PC-3 (cell line): ENCODE data around the gene JTB. TPM values are rescaled to one million over a fixed set of nuclear protein-coding genes. Genes with fewer than 3 reads are reported as not detected.

Experiments used
- ATAC-seq: fragments of 200-7000 bp; cut with Tn5 transposase; 2 replicates; pipeline ENCODE4 v1.9.1; 2020; ENCODE audit warnings: mild to moderate bottlenecking, moderate library complexity
- BruUV-seq: library from RNA; stranded (reverse); fragments of 400-500 nt; replicated peaks from 2 replicates; lab custom pipeline; 2021; lab: Mats Ljungman, UMichigan
- CTCF ChIA-PET: fragments of 300-600 bp; sonication (Branson Sonifier 250); formaldehyde crosslinking; loops from one replicate; lab custom pipeline; 2022; ENCODE audit warnings: antibody characterized with exemption; lab: Charles Lee
- POLR2A ChIA-PET: fragments of 300-600 bp; sonication (Branson Sonifier 250); formaldehyde crosslinking; loops from one replicate; lab custom pipeline; 2022; ENCODE audit warnings: antibody characterized with exemption; ENCODE audit not compliant: unreplicated experiment; lab: Charles Lee
- DNase-seq: peaks from one replicate; pipeline ENCODE4 v3.0.0-alpha.2; 2015
- H2AFZ ChIP-seq: fragments of 300-600 bp; sonication (generic); 2 replicates; pipeline ENCODE4 v1.6.0; 2016; ENCODE audit warnings: antibody characterized with exemption, low read length
- H3F3A ChIP-seq: fragments of 300-600 bp; sonication (generic); one replicate; pipeline ENCODE4 v1.6.0; 2017; ENCODE audit warnings: antibody characterized with exemption, low read length, control low read depth, mild to moderate bottlenecking; ENCODE audit not compliant: unreplicated experiment
- H3K27ac ChIP-seq: fragments of 300-600 bp; sonication (generic); 2 replicates; pipeline ENCODE4 v1.5.1; 2016; ENCODE audit warnings: mild to moderate bottlenecking, low read length
- H3K27me3 ChIP-seq: fragments of 300-600 bp; sonication (generic); 2 replicates; pipeline ENCODE4 v1.6.1; 2016; ENCODE audit warnings: low read length, mixed read lengths
- H3K36me3 ChIP-seq: fragments of 300-600 bp; sonication (generic); 2 replicates; pipeline ENCODE4 v1.6.1; 2016; ENCODE audit warnings: low read depth, mixed run types, low read length, mixed read lengths
- H3K4me1 ChIP-seq: fragments of 300-600 bp; sonication (generic); 2 replicates; pipeline ENCODE4 v1.5.1; 2016; ENCODE audit warnings: low read length; ENCODE audit not compliant: insufficient read depth
- H3K4me2 ChIP-seq: fragments of 300-600 bp; sonication (generic); 2 replicates; pipeline ENCODE4 v1.6.0; 2016; ENCODE audit warnings: low read length
- H3K4me3 ChIP-seq: fragments of 300-600 bp; sonication (generic); 2 replicates; pipeline ENCODE4 v1.5.1; 2016; ENCODE audit warnings: mild to moderate bottlenecking, low read length, mixed read lengths
- H3K79me2 ChIP-seq: fragments of 300-600 bp; sonication (generic); 2 replicates; pipeline ENCODE4 v1.6.1; 2017; ENCODE audit warnings: low read length, mixed read lengths
- H3K9ac ChIP-seq: fragments of 300-600 bp; sonication (generic); 2 replicates; pipeline ENCODE4 v1.6.0; 2016; ENCODE audit warnings: mild to moderate bottlenecking, low read length
- H3K9me2 ChIP-seq: fragments of 300-600 bp; sonication (generic); replicated peaks from 2 replicates; pipeline ENCODE4 v1.6.1; 2016; ENCODE audit warnings: mixed run types, low read length, mixed read lengths
- H3K9me3 ChIP-seq: fragments of 300-600 bp; sonication (generic); 2 replicates; pipeline ENCODE4 v1.6.1; 2016; ENCODE audit warnings: low read length, mixed read lengths
- H4K20me1 ChIP-seq: fragments of 300-600 bp; sonication (generic); 2 replicates; pipeline ENCODE4 v1.6.1; 2016; ENCODE audit warnings: low read length, mixed read lengths
- EZH2 ChIP-seq: fragments of 300-600 bp; sonication (generic); IDR thresholded peaks from one replicate; pipeline ENCODE4 v1.6.1; 2017; ENCODE audit warnings: antibody characterized with exemption, mild to moderate bottlenecking, low read length; ENCODE audit not compliant: unreplicated experiment
- EZH2phosphoT487 ChIP-seq: fragments of 300-600 bp; sonication (generic); IDR thresholded peaks from 2 replicates; pipeline ENCODE4 v1.6.1; 2018; ENCODE audit warnings: mild to moderate bottlenecking, antibody characterized with exemption, low read length, borderline replicate concordance
- intact Hi-C: fragments of 100-400 bp; cut with micrococcal nuclease; formaldehyde crosslinking; loops from 2 replicates; pipeline ENCODE4 v1.9.0; 2023
- total RNA-seq: library from RNA; depleted of rRNA; stranded (reverse); fragments of >200 nt; gene quantifications from 2 replicates; pipeline ENCODE4 v1.2.3, GENCODE V29; 2014
- TF ChIP-seq, protein P1 (sequence below): fragments of 300-600 bp; sonication (generic); conservative IDR thresholded peaks from 2 replicates; pipeline ENCODE4 v1.5.1; 2017; ENCODE audit warnings: antibody characterized with exemption, low read depth, mild to moderate bottlenecking, low read length

JTB gene
- total RNA-seq, 1 experiment from 2014 or later: 377 TPM

DNA sequence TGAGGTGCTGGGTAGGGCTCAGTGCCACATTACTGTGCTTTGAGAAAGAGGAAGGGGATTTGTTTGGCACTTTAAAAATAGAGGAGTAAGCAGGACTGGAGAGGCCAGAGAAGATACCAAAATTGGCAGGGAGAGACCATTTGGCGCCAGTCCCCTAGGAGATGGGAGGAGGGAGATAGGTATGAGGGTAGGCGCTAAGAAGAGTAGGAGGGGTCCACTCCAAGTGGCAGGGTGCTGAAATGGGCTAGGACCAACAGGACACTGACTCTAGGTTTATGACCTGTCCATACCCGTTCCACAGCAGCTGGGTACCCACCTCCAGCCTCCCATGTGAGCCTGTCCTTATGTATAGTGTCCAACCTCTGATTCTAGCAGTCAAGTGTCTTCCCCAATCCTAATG, 18.0 kb downstream of the JTB start:
- TF ChIP-seq, protein P1, sequence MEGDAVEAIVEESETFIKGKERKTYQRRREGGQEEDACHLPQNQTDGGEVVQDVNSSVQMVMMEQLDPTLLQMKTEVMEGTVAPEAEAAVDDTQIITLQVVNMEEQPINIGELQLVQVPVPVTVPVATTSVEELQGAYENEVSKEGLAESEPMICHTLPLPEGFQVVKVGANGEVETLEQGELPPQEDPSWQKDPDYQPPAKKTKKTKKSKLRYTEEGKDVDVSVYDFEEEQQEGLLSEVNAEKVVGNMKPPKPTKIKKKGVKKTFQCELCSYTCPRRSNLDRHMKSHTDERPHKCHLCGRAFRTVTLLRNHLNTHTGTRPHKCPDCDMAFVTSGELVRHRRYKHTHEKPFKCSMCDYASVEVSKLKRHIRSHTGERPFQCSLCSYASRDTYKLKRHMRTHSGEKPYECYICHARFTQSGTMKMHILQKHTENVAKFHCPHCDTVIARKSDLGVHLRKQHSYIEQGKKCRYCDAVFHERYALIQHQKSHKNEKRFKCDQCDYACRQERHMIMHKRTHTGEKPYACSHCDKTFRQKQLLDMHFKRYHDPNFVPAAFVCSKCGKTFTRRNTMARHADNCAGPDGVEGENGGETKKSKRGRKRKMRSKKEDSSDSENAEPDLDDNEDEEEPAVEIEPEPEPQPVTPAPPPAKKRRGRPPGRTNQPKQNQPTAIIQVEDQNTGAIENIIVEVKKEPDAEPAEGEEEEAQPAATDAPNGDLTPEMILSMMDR: no peak
- no peak for TF ChIP-seq EZH2
- no peak for TF ChIP-seq EZH2phosphoT487

DNA sequence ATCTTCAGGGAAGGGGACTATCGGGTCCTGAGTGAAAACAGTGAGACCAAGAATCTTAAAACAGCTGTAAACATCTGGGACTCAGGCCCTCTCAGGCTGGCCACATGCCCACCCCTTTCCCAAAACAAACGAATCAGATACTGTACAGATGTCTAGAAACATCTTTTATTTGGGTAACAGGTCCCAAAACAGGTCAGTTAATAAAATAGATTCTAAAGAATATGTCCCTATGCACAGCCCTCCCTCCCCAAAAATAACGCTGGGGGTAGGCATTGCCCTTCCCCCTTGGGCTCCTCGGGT, 18.6 kb downstream of the JTB start:
- TF ChIP-seq EZH2phosphoT487 (no peak), EZH2 (no peak)
- TF ChIP-seq, protein P1: no peak
- H3K79me2 ChIP-seq: peaks cover 64% of the 10 kb centered on the region
- peaks cover 41% of the 10 kb centered on the region for H3K4me1 ChIP-seq
- H4K20me1 ChIP-seq: peaks cover 10% of the 10 kb centered on the region
- intact Hi-C loops: loop anchor here (1.0 kb wide), 2 partner anchors 13 to 18 kb away; partner anchors contain the start of genes DENND4B and JTB
- H3K9me3 ChIP-seq: no peaks in the 10 kb centered on the region
- POLR2A ChIA-PET: interaction anchor here (0.6 to 0.8 kb wide), 3 partner anchors 12 to 31 kb away, joined by 4 to 5 read pairs (median 4); partner anchors contain the start of genes JTB and RPS27
- peak overlapping the region; percentile 97; the same call in 1 of the 2 replicates for H3K4me3 ChIP-seq
- CTCF ChIA-PET: no interaction called here
- H3K27me3 ChIP-seq: no peaks in the 10 kb centered on the region
- ATAC-seq: no peak
- H3K9ac ChIP-seq: no peak overlapping the region
- H3K4me2 ChIP-seq: peak overlapping the region; percentile 83
- H3K27ac ChIP-seq: no peak overlapping the region
- no peak for DNase-seq
- no TSS peak for BruUV-seq
- H3K9me2 ChIP-seq: no peaks in the 10 kb centered on the region
- H2AFZ ChIP-seq: no peak overlapping the region
- peaks cover 7% of the 10 kb centered on the region for H3F3A ChIP-seq
- H3K36me3 ChIP-seq: peaks cover 3% of the 10 kb centered on the region; the same call in 1 of the 2 replicates

More for the DNA sequence above, 18.0 kb downstream of the JTB start:
- ChIA-PET POLR2A (no interaction called here), CTCF (no interaction called here)
- no TSS peak for BruUV-seq
- H3K4me1 ChIP-seq: peaks cover 41% of the 10 kb centered on the region
- intact Hi-C loops: no loop called here
- no peaks in the 10 kb centered on the region for H3K9me3 ChIP-seq
- peaks cover 10% of the 10 kb centered on the region for H4K20me1 ChIP-seq
- no peaks in the 10 kb centered on the region for H3K9me2 ChIP-seq
- no peak overlapping the region for H3K4me3 ChIP-seq
- H2AFZ ChIP-seq: no peak overlapping the region
- no peak overlapping the region for H3K27ac ChIP-seq
- H3K4me2 ChIP-seq: no peak overlapping the region
- H3F3A ChIP-seq: peaks cover 7% of the 10 kb centered on the region
- no peaks in the 10 kb centered on the region for H3K27me3 ChIP-seq
- ATAC-seq: no peak
- DNase-seq: no peak
- peaks cover 3% of the 10 kb centered on the region; the same call in 1 of the 2 replicates for H3K36me3 ChIP-seq
- H3K9ac ChIP-seq: no peak overlapping the region
- peaks cover 62% of the 10 kb centered on the region for H3K79me2 ChIP-seq

DNA sequence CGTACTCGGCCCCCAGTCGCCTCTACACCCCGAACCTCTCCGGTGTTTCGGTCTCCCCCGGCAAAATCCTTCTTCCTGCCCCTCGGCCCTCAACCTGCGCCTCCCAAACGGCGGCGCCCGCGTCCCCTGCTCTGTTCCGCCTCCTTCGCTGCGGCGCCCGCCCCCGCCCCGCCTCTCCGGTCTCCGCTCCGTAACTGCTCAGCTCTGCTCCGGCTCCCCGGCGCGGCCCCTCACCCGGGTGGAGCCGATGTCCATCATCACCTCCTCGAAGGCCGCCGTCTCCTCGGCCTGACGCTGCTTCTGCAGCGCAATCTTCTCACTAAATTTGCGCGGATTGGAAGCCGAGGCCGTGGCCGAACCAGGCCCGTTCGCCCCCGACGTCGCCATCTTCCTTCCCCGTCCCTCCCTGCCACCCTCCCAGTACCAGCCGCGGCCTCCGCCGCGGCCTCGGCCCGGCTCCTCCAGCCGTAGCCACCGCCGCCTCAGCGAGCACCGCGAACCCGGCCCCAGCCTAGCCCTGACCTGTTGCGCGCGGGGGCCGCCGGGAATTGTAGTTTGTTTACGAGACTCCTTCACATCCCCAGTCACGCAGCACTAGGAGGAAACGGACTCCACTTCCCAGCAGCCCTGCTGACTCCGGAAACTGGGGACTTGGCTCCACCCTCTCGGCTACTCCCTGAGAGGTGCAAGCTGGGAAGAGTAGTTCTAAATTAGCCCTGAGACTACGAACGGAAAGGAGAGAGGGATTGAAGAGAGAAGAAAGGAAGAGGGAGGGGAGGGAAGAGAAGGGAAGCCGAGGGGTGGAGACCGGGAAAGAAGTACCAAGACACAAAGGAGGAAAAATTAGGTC, 19.1 kb downstream of the JTB start, which contains the start of gene CRTC2:
TSS of gene CRTC2 (minus strand) at position 502 of the 850 bp plus-strand sequence. CDS start at position 387, 115 bp downstream.
- no TSS peak for BruUV-seq
- intact Hi-C loops: loop anchor here (1.0 kb wide), 2 partner anchors 12 to 19 kb away; partner anchors contain the start of genes DENND4B and JTB
- no peaks in the 10 kb centered on the region for H3K9me2 ChIP-seq
- H3K9me3 ChIP-seq: no peaks in the 10 kb centered on the region
- H3K79me2 ChIP-seq: peaks cover 70% of the 10 kb centered on the region
- CTCF ChIA-PET: interaction anchor here (1.0 kb wide), 1 partner anchor 12 kb away, joined by 3 read pairs; the partner anchor contains the start of gene DENND4B
- peak within 1 kb of the TSS; percentile 96 for H2AFZ ChIP-seq
- H4K20me1 ChIP-seq: peaks cover 10% of the 10 kb centered on the region
- TF ChIP-seq EZH2phosphoT487: no peak
- no peak for TF ChIP-seq EZH2
- TF ChIP-seq, protein P1: peak; percentile 31; the same call in 1 of the 2 replicates
- ATAC-seq (peak; percentile 79), DNase-seq (peak; percentile 99)
- POLR2A ChIA-PET: interaction anchor here (0.6 to 0.8 kb wide), 4 partner anchors 12 to 54 kb away, joined by 4 to 11 read pairs (median 4); partner anchors contain the start of genes JTB and RPS27
- H3K27ac ChIP-seq: peak within 1 kb of the TSS; percentile 36
- peaks cover 41% of the 10 kb centered on the region for H3K4me1 ChIP-seq
- peak within 1 kb of the TSS; percentile 88 for H3K9ac ChIP-seq
- H3F3A ChIP-seq: peaks cover 7% of the 10 kb centered on the region
- H3K4me3 ChIP-seq: peak within 1 kb of the TSS; percentile 97
- H3K4me2 ChIP-seq: peak within 1 kb of the TSS; percentile 83
- H3K36me3 ChIP-seq: peaks cover 5% of the 10 kb centered on the region; the same call in 1 of the 2 replicates
- H3K27me3 ChIP-seq: no peaks in the 10 kb centered on the region
